CD4-positive, CD25-positive, alpha-beta regulatory T cell (primary cell): ENCODE measurements around the gene RASGRF2. TPM values are rescaled to one million over a fixed set of nuclear protein-coding genes. Genes with fewer than 3 reads are reported as not detected.
A peak's percentile ranks its signal among the peaks of the same experiment; 100 is the strongest.

ENCODE experiments used
- ATAC-seq, 2 donors: fragments of 150-1000 bp; cut with Tn5 transposase; one replicate each; pipeline ENCODE4 v1.10.0; 2021; ENCODE audit warnings: low read depth in 2 of 2, moderate number of reproducible peaks in 2 of 2, moderate library complexity in 1 of 2
- DNase-seq, 3 donors: peaks; one replicate each; pipeline versions ENCODE4 v3.0.0 to v3.0.0-alpha.2; 2012 to 2022; ENCODE audit warnings: mixed read lengths in 1 of 3
- H3K27ac ChIP-seq: one replicate; pipeline ENCODE4 v1.7.0; 2013; ENCODE audit warnings: mild to moderate bottlenecking, low read length; ENCODE audit not compliant: insufficient read depth, poor library complexity, severe bottlenecking
- H3K27me3 ChIP-seq: one replicate; pipeline ENCODE4 v1.7.0; 2013; ENCODE audit warnings: low read length; ENCODE audit not compliant: control insufficient read depth, insufficient read depth
- H3K36me3 ChIP-seq: one replicate; pipeline ENCODE4 v1.7.0; 2013; ENCODE audit warnings: mild to moderate bottlenecking, low read length, moderate library complexity; ENCODE audit not compliant: control insufficient read depth, insufficient read depth
- H3K4me1 ChIP-seq: 2 replicates; pipeline ENCODE4 v1.7.0; 2013; ENCODE audit warnings: mild to moderate bottlenecking, low read length; ENCODE audit not compliant: insufficient read depth, control insufficient read depth, poor library complexity, severe bottlenecking
- H3K4me3 ChIP-seq: one replicate; pipeline ENCODE4 v1.7.0; 2013; ENCODE audit warnings: low read depth, mild to moderate bottlenecking, low read length, moderate library complexity
- H3K9me3 ChIP-seq, 2 experiments: 1 replicate in 1 of 2; 2 replicates in 1 of 2; pipeline ENCODE4 v1.7.0; 2013; ENCODE audit warnings: low read length in 2 of 2, mild to moderate bottlenecking in 1 of 2, moderate library complexity in 1 of 2; ENCODE audit not compliant: control insufficient read depth in 2 of 2
- H3K27ac Mint-ChIP-seq, 3 donors: one replicate each; pipeline ENCODE4 v1.8.0; 2020 to 2022; ENCODE audit warnings: mild to moderate bottlenecking in 3 of 3, mixed read lengths in 3 of 3, moderate library complexity in 2 of 3
- H3K27me3 Mint-ChIP-seq: one replicate; pipeline ENCODE4 v1.8.0; 2022; ENCODE audit warnings: mild to moderate bottlenecking, mixed read lengths
- H3K36me3 Mint-ChIP-seq: one replicate; pipeline ENCODE4 v1.8.0; 2020; ENCODE audit warnings: mixed read lengths
- H3K4me1 Mint-ChIP-seq, 4 donors: one replicate each; pipeline ENCODE4 v1.8.0; 2020 to 2022; ENCODE audit warnings: mixed read lengths in 4 of 4, mild to moderate bottlenecking in 1 of 4
- H3K4me3 Mint-ChIP-seq, 4 donors: one replicate each; pipeline ENCODE4 v1.8.0; 2020 to 2022; ENCODE audit warnings: mild to moderate bottlenecking in 4 of 4, mixed read lengths in 4 of 4, moderate library complexity in 3 of 4
- H3K9me3 Mint-ChIP-seq, 7 donors: one replicate each; pipeline ENCODE4 v1.8.0; 2020 to 2022; ENCODE audit warnings: mixed read lengths in 7 of 7, mild to moderate bottlenecking in 3 of 7, moderate library complexity in 2 of 7
- polyA plus RNA-seq, 4 donors: library from polyadenylated mRNA; unstranded; fragments of 300-500 nt; fragmentation: Illumina TruSeq; gene quantifications; one replicate each; pipeline ENCODE4 v1.2.3, GENCODE V29; 2021
- total RNA-seq: library from RNA; stranded (reverse); gene quantifications from one replicate; pipeline ENCODE4 v1.2.3, GENCODE V29; 2022

The RASGRF2 gene
- total and polyA plus RNA-seq, 5 donors from 2014 or later = 3.9 to 10.3 (median 8.9) TPM

DNA sequence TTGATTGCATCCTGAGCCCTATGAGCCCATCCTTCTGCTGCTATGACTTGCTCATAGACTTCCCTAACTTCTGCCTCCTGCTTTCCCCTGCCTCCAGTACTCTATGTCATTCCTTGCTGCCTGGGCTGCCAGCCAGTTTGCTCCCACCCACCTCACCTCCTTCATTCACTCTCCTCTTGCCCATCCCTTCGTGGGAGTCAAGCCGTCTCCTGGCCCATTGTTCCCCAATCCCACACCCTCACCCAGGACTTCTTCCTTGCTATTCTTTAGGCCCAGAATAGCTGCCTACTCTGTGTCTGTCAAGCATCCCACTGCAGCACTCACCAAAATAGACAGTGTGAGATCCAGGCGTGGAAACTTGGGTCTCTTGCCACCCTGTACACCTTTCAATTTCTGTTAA, 131.0 kb downstream of the RASGRF2 start:
- no peak for DNase-seq
- ATAC-seq = no peak
- peaks cover 34% of the 10 kb centered on the region for H3K36me3 Mint-ChIP-seq
- Histone ChIP-seq H3K36me3 (peaks cover 4% of the 10 kb centered on the region), H3K4me1 (no peaks in the 10 kb centered on the region), H3K4me3 (no peak overlapping the region), H3K9me3 (no peaks in the 10 kb centered on the region), H3K27me3 (no peaks in the 10 kb centered on the region), H3K27ac (no peak overlapping the region)
- peaks cover 19% of the 10 kb centered on the region for H3K27me3 Mint-ChIP-seq
- H3K9me3 Mint-ChIP-seq = peaks cover 0 to 1% (median 0%) of the 10 kb centered on the region in 7 donors
- H3K4me3 Mint-ChIP-seq = no peak overlapping the region
- peaks cover 0 to 4% (median 0%) of the 10 kb centered on the region in 4 donors for H3K4me1 Mint-ChIP-seq
- peak overlapping the region in 1 of 3 donors; percentile 23 for H3K27ac Mint-ChIP-seq

DNA sequence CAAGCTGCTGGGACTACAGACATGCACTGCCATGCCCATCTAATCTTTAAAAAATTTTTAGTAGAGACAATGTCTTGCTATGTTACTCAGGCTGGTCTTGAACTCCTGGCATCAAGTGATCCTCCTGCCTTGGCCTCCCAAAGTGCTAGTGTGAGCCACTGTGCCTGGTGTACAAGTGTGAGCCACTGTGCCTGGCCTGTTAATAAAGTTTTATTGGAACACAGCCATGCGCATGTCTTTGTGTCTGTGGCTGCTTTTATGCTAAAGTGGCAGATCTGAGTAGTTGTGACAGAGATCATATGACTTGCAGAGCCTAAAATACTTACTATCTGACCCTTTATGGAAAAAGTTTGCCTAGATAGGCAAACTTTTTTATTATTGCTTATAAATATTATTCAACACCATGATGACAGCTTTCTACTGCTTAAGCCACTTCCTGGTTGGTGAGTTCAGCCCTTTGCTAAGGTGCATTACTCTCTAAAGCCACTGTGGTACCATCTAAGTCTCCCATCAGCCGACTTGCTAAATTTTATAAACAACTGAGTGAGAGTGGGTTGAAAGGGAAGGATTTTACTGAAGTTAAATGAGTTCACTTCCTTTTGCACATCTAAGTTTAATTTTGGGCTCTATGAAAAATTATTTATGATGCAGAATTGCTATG, 133.5 kb downstream of the RASGRF2 start:
- no peak overlapping the region for H3K4me3 Mint-ChIP-seq
- H3K36me3 Mint-ChIP-seq = peaks cover 17% of the 10 kb centered on the region

DNA sequence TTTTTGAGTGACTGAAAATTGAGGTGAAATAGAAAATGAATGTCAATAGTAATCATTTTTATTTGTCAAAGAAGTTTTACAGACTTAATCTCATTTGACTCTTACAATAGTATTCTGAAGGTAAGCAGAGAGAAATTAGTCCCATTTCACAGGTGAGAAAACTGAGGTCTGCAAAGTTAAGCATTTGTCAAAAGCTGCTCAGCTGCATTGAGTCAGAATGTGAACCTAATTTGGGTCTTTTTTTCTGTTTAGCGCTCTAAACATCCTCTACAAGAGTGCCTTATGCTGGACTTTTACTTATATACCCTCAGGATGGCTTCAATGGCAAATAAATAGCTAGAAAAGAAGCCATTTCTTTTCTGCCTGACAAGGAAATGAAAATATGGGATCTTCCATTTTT, 135.7 kb downstream of the RASGRF2 start:
- H3K9me3 ChIP-seq = no peaks in the 10 kb centered on the region
- H3K9me3 Mint-ChIP-seq = peaks cover 0 to 1% (median 0%) of the 10 kb centered on the region in 7 donors
- H3K27ac Mint-ChIP-seq = no peak overlapping the region
- H3K4me1 ChIP-seq = no peaks in the 10 kb centered on the region
- peaks cover 4% of the 10 kb centered on the region for H3K27me3 ChIP-seq
- no peaks in the 10 kb centered on the region for H3K36me3 ChIP-seq
- no peak overlapping the region for H3K27ac ChIP-seq
- peaks cover 8% of the 10 kb centered on the region for H3K27me3 Mint-ChIP-seq
- H3K4me3 Mint-ChIP-seq = no peak overlapping the region
- DNase-seq (no peak), ATAC-seq (no peak)
- no peak overlapping the region for H3K4me3 ChIP-seq
- H3K4me1 Mint-ChIP-seq = peaks cover 0 to 4% (median 0%) of the 10 kb centered on the region in 4 donors
- peaks cover 19% of the 10 kb centered on the region for H3K36me3 Mint-ChIP-seq

More for the DNA sequence above, 133.5 kb downstream of the RASGRF2 start:
- peaks cover 4% of the 10 kb centered on the region for H3K27me3 ChIP-seq
- H3K4me1 ChIP-seq = no peaks in the 10 kb centered on the region
- H3K9me3 Mint-ChIP-seq = peaks cover 0 to 1% (median 0%) of the 10 kb centered on the region in 7 donors
- H3K27me3 Mint-ChIP-seq = peaks cover 8% of the 10 kb centered on the region
- H3K27ac Mint-ChIP-seq = peak overlapping the region in 2 of 3 donors; percentile 32 to 33
- no peak overlapping the region for H3K27ac ChIP-seq
- ATAC-seq = no peak
- H3K9me3 ChIP-seq = no peaks in the 10 kb centered on the region
- H3K4me1 Mint-ChIP-seq = peaks cover 0 to 4% (median 0%) of the 10 kb centered on the region in 4 donors
- H3K4me3 ChIP-seq = no peak overlapping the region
- no peaks in the 10 kb centered on the region for H3K36me3 ChIP-seq
- DNase-seq = peak in 1 of 3 donors; percentile 24

DNA sequence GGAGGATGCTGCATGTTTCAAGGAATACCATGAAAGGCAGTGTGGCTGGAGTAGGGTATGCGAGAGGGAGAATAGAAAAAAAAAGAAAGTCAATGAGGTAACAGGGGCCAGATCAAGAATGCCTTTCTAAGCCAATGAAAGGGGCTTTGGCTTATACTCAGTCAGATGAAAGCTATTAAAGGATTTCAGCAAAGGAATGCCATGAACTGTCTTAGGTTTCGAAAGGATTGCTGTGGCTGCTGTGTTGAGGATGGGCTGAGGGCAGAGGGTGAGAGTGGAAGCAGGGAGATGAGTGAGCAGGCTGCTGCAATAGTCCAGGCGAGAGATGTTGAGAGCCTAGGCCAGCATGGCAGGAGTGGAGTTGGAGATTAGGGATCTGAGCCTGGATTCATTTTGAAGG, 137.6 kb downstream of the RASGRF2 start:
- H3K4me3 ChIP-seq = no peak overlapping the region
- H3K9me3 ChIP-seq = no peaks in the 10 kb centered on the region
- Mint-ChIP-seq H3K9me3 (no peaks in the 10 kb centered on the region), H3K36me3 (peaks cover 15% of the 10 kb centered on the region), H3K27ac (no peak overlapping the region), H3K27me3 (peaks cover 2% of the 10 kb centered on the region), H3K4me1 (peaks cover 0 to 2% (median 0%) of the 10 kb centered on the region in 4 donors), H3K4me3 (no peak overlapping the region)
- H3K36me3 ChIP-seq = no peaks in the 10 kb centered on the region
- no peak for ATAC-seq
- no peak overlapping the region for H3K27ac ChIP-seq
- DNase-seq = no peak
- peaks cover 4% of the 10 kb centered on the region for H3K27me3 ChIP-seq
- no peaks in the 10 kb centered on the region for H3K4me1 ChIP-seq

DNA sequence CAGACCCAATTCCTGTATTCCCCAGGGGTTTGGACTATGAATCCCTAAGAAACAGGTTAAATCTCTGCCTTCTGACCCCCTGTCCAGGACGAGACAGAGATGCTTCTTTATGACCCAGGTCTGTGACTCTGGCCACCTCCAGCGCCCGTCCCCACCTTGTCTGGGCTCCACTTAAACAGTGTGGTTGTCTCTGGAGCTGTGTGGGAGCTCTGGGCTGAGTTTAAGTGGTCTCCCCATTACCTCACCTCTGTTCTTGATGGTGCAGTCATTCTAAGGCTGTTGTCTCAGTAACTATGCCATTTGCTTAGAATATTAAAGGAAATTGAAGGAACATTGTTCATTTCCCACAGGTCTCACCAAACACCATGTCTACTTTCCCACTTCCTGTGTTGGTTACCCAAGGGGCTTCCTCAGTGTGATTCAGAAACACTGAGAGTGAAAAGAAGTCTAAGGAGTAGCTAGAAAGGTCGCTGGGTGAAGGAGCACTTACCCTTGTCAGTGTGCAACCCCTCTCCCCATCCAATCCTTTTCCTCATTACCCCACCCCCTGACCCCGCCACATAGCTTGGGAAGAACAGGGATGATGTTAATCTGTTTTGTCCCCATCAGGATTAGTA, 145.2 kb downstream of the RASGRF2 start:
- H3K9me3 Mint-ChIP-seq = peaks cover 0 to 2% (median 0%) of the 10 kb centered on the region in 7 donors
- DNase-seq = no peak
- Histone ChIP-seq H3K36me3 (no peaks in the 10 kb centered on the region), H3K9me3 (no peaks in the 10 kb centered on the region), H3K4me3 (no peak overlapping the region), H3K27ac (no peak overlapping the region), H3K27me3 (no peaks in the 10 kb centered on the region), H3K4me1 (peaks cover 4% of the 10 kb centered on the region)
- no peak overlapping the region for H3K4me3 Mint-ChIP-seq
- peaks cover 4% of the 10 kb centered on the region for H3K36me3 Mint-ChIP-seq
- H3K27me3 Mint-ChIP-seq = peaks cover 4% of the 10 kb centered on the region
- peak overlapping the region in 2 of 3 donors; percentile 1 to 62 for H3K27ac Mint-ChIP-seq
- ATAC-seq = no peak
- H3K4me1 Mint-ChIP-seq = peaks cover 0 to 23% (median 6%) of the 10 kb centered on the region in 4 donors

DNA sequence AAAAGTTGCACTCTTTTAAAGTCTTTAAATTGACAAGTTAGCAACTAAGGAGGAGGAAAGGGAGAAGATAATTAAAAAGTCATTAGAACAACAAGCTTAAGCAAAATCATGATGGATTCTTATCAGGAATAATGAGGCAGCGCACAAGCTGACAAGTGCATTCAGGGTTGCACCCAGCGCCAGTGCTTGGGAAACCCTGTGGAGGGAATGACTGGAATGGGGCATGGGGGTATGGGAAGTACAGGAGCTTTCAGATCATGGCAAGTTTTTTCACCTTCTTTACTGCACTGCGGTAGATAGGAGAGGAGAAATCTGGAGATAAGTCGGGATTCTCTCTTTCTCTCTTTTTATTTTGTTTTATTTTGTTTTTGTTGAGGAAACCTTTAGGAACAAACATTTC, 155.1 kb downstream of the RASGRF2 start:
- peaks cover 0 to 3% (median 0%) of the 10 kb centered on the region in 7 donors for H3K9me3 Mint-ChIP-seq
- peaks cover 15% of the 10 kb centered on the region for H3K27me3 Mint-ChIP-seq
- peaks cover 44% of the 10 kb centered on the region for H3K36me3 Mint-ChIP-seq
- ATAC-seq (no peak), DNase-seq (no peak)
- no peak overlapping the region for H3K4me3 Mint-ChIP-seq
- no peak overlapping the region for H3K4me3 ChIP-seq
- H3K27ac ChIP-seq = no peak overlapping the region
- no peaks in the 10 kb centered on the region for H3K36me3 ChIP-seq
- no peaks in the 10 kb centered on the region for H3K9me3 ChIP-seq
- H3K4me1 ChIP-seq = no peaks in the 10 kb centered on the region
- H3K27ac Mint-ChIP-seq = peak overlapping the region in 1 of 3 donors; percentile 49
- H3K27me3 ChIP-seq = no peaks in the 10 kb centered on the region
- H3K4me1 Mint-ChIP-seq = peaks cover 0 to 3% (median 0%) of the 10 kb centered on the region in 4 donors

DNA sequence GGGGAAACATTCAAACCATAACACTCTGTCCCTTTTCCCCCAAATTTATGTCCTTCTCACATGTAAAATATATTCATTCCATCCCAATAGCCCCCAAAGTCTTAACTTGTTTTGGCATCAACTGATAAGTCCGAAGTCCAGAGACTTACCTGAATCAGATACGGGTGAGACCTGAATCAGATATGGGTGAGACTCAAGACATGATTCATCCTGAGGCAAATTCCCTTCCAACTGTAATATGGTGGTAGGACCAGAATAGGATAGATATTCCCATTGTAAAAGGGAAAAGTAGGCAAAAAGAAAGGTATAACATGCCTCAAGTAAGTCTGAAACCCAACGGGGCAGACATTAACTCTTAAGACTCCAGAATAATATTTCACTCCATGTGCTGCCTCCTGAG, 157.4 kb downstream of the RASGRF2 start:
- Mint-ChIP-seq H3K4me1 (peaks cover 0 to 7% (median 3%) of the 10 kb centered on the region in 4 donors), H3K9me3 (peaks cover 0 to 3% (median 0%) of the 10 kb centered on the region in 7 donors), H3K4me3 (no peak overlapping the region)

More for the DNA sequence above, 157.4 kb downstream of the RASGRF2 start:
- H3K27me3 ChIP-seq = no peaks in the 10 kb centered on the region
- no peaks in the 10 kb centered on the region for H3K36me3 ChIP-seq
- peaks cover 56% of the 10 kb centered on the region for H3K36me3 Mint-ChIP-seq
- peaks cover 15% of the 10 kb centered on the region for H3K27me3 Mint-ChIP-seq
- no peak overlapping the region for H3K27ac Mint-ChIP-seq
- ATAC-seq (no peak), DNase-seq (no peak)
- H3K27ac ChIP-seq = no peak overlapping the region
- H3K4me3 ChIP-seq = no peak overlapping the region
- no peaks in the 10 kb centered on the region for H3K9me3 ChIP-seq
- no peaks in the 10 kb centered on the region for H3K4me1 ChIP-seq
